HEK293 (cell line): ENCODE data around the gene TSTD2.

ENCODE experiments used
- CTCF ChIA-PET: fragments of 350-600 bp; formaldehyde crosslinking; extraction: SDS; loops from one replicate; lab custom pipeline; 2021; ENCODE audit warnings: antibody characterized with exemption; lab: Yijun Ruan, JAX
- POLR2A ChIA-PET: fragments of 300-600 bp; formaldehyde crosslinking; extraction: SDS; loops from one replicate; lab custom pipeline; 2020; ENCODE audit warnings: antibody characterized with exemption, inconsistent platforms; lab: Yijun Ruan, JAX
- H3K27ac ChIP-seq: fragments of 200-500 bp; sonication (Bioruptor generic); 2 replicates; pipeline ENCODE4 v1.5.1; 2014; ENCODE audit warnings: low read depth, low read length, control low read depth, inconsistent platforms; ENCODE audit errors: extremely low read depth
- H3K36me3 ChIP-seq, 2 experiments: fragments of 200-500 bp in 1 of 2; sonication (Bioruptor generic) in 1 of 2; 1 replicate in 1 of 2; 2 replicates in 1 of 2; pipeline ENCODE4 v1.5.1; 2014 to 2017; ENCODE audit warnings: inconsistent platforms in 2 of 2, low read length in 2 of 2; ENCODE audit not compliant: control insufficient read depth in 2 of 2, insufficient read depth in 1 of 2
- H3K4me1 ChIP-seq: fragments of 200-500 bp; sonication (Bioruptor generic); 2 replicates; pipeline ENCODE4 v1.5.1; 2014; ENCODE audit warnings: mild to moderate bottlenecking, low read length, inconsistent platforms; ENCODE audit not compliant: control insufficient read depth, insufficient read depth
- H3K4me3 ChIP-seq: 2 replicates; pipeline ENCODE4 v1.5.1; 2011; ENCODE audit warnings: low read depth, mild to moderate bottlenecking, control low read depth, low read length, moderate library complexity
- H3K9me3 ChIP-seq: fragments of 200-500 bp; sonication (Bioruptor generic); 2 replicates; pipeline ENCODE4 v1.5.1; 2014; ENCODE audit warnings: low read depth, low read length, inconsistent platforms; ENCODE audit not compliant: control insufficient read depth, insufficient read depth
- CTCF ChIP-seq: fragments of 450-650 bp; formaldehyde crosslinking; IDR thresholded peaks from 2 replicates; pipeline ENCODE4 v1.5.1; 2016; ENCODE audit warnings: missing biosample characterization, missing genetic modification characterization
- HIC1 ChIP-seq: fragments of 450-650 bp; formaldehyde crosslinking; IDR thresholded peaks from 2 replicates; pipeline ENCODE4 v1.5.1; 2016; ENCODE audit warnings: missing biosample characterization, missing genetic modification characterization
- INSM2 ChIP-seq: fragments of 450-650 bp; formaldehyde crosslinking; IDR thresholded peaks from 2 replicates; pipeline ENCODE4 v1.5.1; 2016; ENCODE audit warnings: missing biosample characterization, missing genetic modification characterization
- PRDM10 ChIP-seq: fragments of 450-650 bp; formaldehyde crosslinking; IDR thresholded peaks from 2 replicates; pipeline ENCODE4 v1.5.1; 2016; ENCODE audit warnings: missing biosample characterization, missing genetic modification characterization
- SP3 ChIP-seq: fragments of 450-650 bp; formaldehyde crosslinking; IDR thresholded peaks from 2 replicates; pipeline ENCODE4 v1.5.1; 2016; ENCODE audit warnings: missing biosample characterization, missing genetic modification characterization
- WT1 ChIP-seq: fragments of 450-650 bp; formaldehyde crosslinking; IDR thresholded peaks from 2 replicates; pipeline ENCODE4 v1.5.1; 2016; ENCODE audit warnings: missing biosample characterization, missing genetic modification characterization
- ZFP37 ChIP-seq: fragments of 450-650 bp; formaldehyde crosslinking; IDR thresholded peaks from 2 replicates; pipeline ENCODE4 v1.5.1; 2016; ENCODE audit warnings: missing biosample characterization, missing genetic modification characterization
- ZNF138 ChIP-seq: fragments of 450-650 bp; formaldehyde crosslinking; IDR thresholded peaks from 2 replicates; pipeline ENCODE4 v1.5.1; 2016; ENCODE audit warnings: missing biosample characterization, missing genetic modification characterization, borderline replicate concordance
- ZNF404 ChIP-seq: fragments of 450-650 bp; formaldehyde crosslinking; IDR thresholded peaks from 2 replicates; pipeline ENCODE4 v1.5.1; 2017; ENCODE audit warnings: missing biosample characterization, missing genetic modification characterization
- ZNF473 ChIP-seq: fragments of 450-650 bp; formaldehyde crosslinking; IDR thresholded peaks from 2 replicates; pipeline ENCODE4 v1.5.1; 2017; ENCODE audit warnings: missing biosample characterization, missing genetic modification characterization
- ZNF514 ChIP-seq: fragments of 450-650 bp; formaldehyde crosslinking; IDR thresholded peaks from 2 replicates; pipeline ENCODE4 v1.5.1; 2016; ENCODE audit warnings: missing biosample characterization, missing genetic modification characterization
- ZNF529 ChIP-seq: fragments of 450-650 bp; formaldehyde crosslinking; IDR thresholded peaks from 2 replicates; pipeline ENCODE4 v1.5.1; 2017; ENCODE audit warnings: missing genetic modification characterization, missing biosample characterization; ENCODE audit not compliant: insufficient replicate concordance
- ZNF558 ChIP-seq: fragments of 450-650 bp; formaldehyde crosslinking; IDR thresholded peaks from 2 replicates; pipeline ENCODE4 v1.5.1; 2016; ENCODE audit warnings: missing biosample characterization, missing genetic modification characterization
- ZNF701 ChIP-seq: fragments of 450-650 bp; formaldehyde crosslinking; IDR thresholded peaks from 2 replicates; pipeline ENCODE4 v1.5.1; 2016; ENCODE audit warnings: missing biosample characterization, missing genetic modification characterization
- ZNF791 ChIP-seq: fragments of 450-650 bp; formaldehyde crosslinking; IDR thresholded peaks from 2 replicates; pipeline ENCODE4 v1.5.1; 2016; ENCODE audit warnings: missing biosample characterization, missing genetic modification characterization
- ZNF830 ChIP-seq: fragments of 450-650 bp; IDR thresholded peaks from 2 replicates; pipeline ENCODE4 v1.5.0; 2018; ENCODE audit warnings: missing biosample characterization, missing genetic modification characterization, low read depth, mild to moderate bottlenecking, moderate library complexity

TSTD2 gene

GRCh38 chr9:97600531-97601227 is 32.5 kb downstream of the TSTD2 start:
- POLR2A ChIA-PET = no interaction called here
- CTCF ChIA-PET = interaction anchor here (0.6 to 5.7 kb wide), 8 partner anchors 12 to 132 kb away, joined by 4 to 188 read pairs (median 22); partner anchors contain the start of gene TMOD1
- Histone ChIP-seq H3K36me3 (peaks cover 4 to 73% of the 10 kb centered on the region in 2 experiments; a peak in 2 of 3 replicates), H3K27ac (no peak overlapping the region)
- TF ChIP-seq INSM2 = no peak
- no peak for TF ChIP-seq ZNF138 (tag by site-specific recombination)
- no peak for TF ChIP-seq ZNF514 (tag by site-specific recombination)
- TF ChIP-seq ZNF529 = no peak
- TF ChIP-seq ZNF404 (tag by site-specific recombination) = no peak
- TF ChIP-seq ZNF473 (tag by site-specific recombination) = no peak
- TF ChIP-seq SP3 (tag by site-specific recombination) = no peak
- no peak for TF ChIP-seq HIC1 (tag by site-specific recombination)
- TF ChIP-seq ZNF558 (tag by site-specific recombination) = no peak
- TF ChIP-seq WT1 (tag by site-specific recombination) = no peak
- TF ChIP-seq ZFP37 (tag by site-specific recombination) = no peak
- TF ChIP-seq ZNF830 = no peak
- TF ChIP-seq, all 188 proteins: peak for 0
- no peaks in the 10 kb centered on the region for H3K9me3 ChIP-seq
- H3K4me1 ChIP-seq = no peaks in the 10 kb centered on the region
- H3K4me3 ChIP-seq = no peak overlapping the region

- POLR2A ChIA-PET = interaction anchor here (1.2 to 1.7 kb wide), 2 partner anchors 34 to 98 kb away, joined by 8 read pairs; partner anchors contain the start of genes NCBP1, TMOD1 and TSTD2
- TF ChIP-seq CTCF (tag by site-specific recombination) (no peak), ZNF701 (tag by site-specific recombination) (no peak), PRDM10 (tag by site-specific recombination) (no peak), ZNF791 (tag by site-specific recombination) (no peak)
- H3K27ac ChIP-seq = no peak overlapping the region
- H3K4me3 ChIP-seq = no peak overlapping the region
- no peaks in the 10 kb centered on the region for H3K9me3 ChIP-seq
- peaks cover 4 to 65% of the 10 kb centered on the region in 2 experiments; a peak in 2 of 3 replicates for H3K36me3 ChIP-seq
- no peaks in the 10 kb centered on the region for H3K4me1 ChIP-seq
- CTCF ChIA-PET = interaction anchor here (0.5 to 5.7 kb wide), 54 partner anchors 7 to 1795 kb away, joined by 3 to 188 read pairs (median 5); partner anchors contain the start of genes TDRD7, TMOD1 and ZNF782
Observed at GRCh38 chr9:97599314-97599846, 33.8 kb downstream of the TSTD2 start.
